ENCODE results near the gene TBC1D22B. TPM values are rescaled to one million over a fixed set of nuclear protein-coding genes. Genes with fewer than 3 reads are reported as not detected.

The TBC1D22B gene
- total and polyA plus RNA-seq, 2 donors (not counting 3 experiments of a cell fraction or from before 2014, with no cell fraction given) = 13.1 to 13.6 TPM

- Histone ChIP-seq H3K4me1 (ENCODE audit: control insufficient read depth, extremely low read depth, insufficient read depth, low read length) (peaks cover 12% of the 10 kb centered on the region), H3K79me2 (ENCODE audit: control insufficient read depth, insufficient read depth, low read length) (peaks cover 4% of the 10 kb centered on the region), H3K9ac (replicated peaks; ENCODE audit: extremely low read depth, insufficient read depth, low read length) (no peak overlapping the region), H2AFZ (ENCODE audit: low read depth, low read length) (no peak overlapping the region), H3K4me2 (ENCODE audit: insufficient read depth, low read length) (no peak overlapping the region), H3K9me3 (replicated peaks; ENCODE audit: control insufficient read depth, insufficient read depth, low read length) (no peaks in the 10 kb centered on the region), H3K27ac (ENCODE audit: insufficient read depth, low read depth, low read length) (no peak overlapping the region), H3K36me3 (ENCODE audit: control insufficient read depth in 2 of 2, extremely low read depth in 1 of 2, insufficient read depth in 2 of 2, low read length in 2 of 2) (peaks cover 3 to 8% of the 10 kb centered on the region in 2 experiments), H4K20me1 (replicated peaks; ENCODE audit: control insufficient read depth, extremely low read depth, insufficient read depth, low read length) (no peaks in the 10 kb centered on the region), H3K9me1 (replicated peaks; ENCODE audit: control insufficient read depth, extremely low read depth, insufficient read depth, low read length) (no peaks in the 10 kb centered on the region), H3K4me3 (replicated peaks in 1 of 3; ENCODE audit: insufficient read depth in 1 of 3, low read depth in 1 of 3, low read length in 3 of 3) (no peak overlapping the region), H3K27me3 (ENCODE audit: control insufficient read depth in 2 of 2, insufficient read depth in 2 of 2, low read length in 2 of 2) (no peaks in the 10 kb centered on the region)
- ChIA-PET POLR2A (no interaction called here), CTCF (interaction anchor here (1.3 to 2.5 kb wide), 4 partner anchors 8 to 192 kb away, joined by 3 to 10 read pairs (median 6); no protein-coding TSS in a partner anchor)
- BruUV-seq (replicated peaks) = no TSS peak
- dilution Hi-C loops (cut with MboI; ENCODE audit: extremely low pct_ligation_motif_present, low sequenced_read_pairs) = no loop called here
- FAIRE-seq = peak; percentile 50
- TF ChIP-seq, protein P1, sequence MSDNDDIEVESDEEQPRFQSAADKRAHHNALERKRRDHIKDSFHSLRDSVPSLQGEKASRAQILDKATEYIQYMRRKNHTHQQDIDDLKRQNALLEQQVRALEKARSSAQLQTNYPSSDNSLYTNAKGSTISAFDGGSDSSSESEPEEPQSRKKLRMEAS (IDR thresholded peaks at IDR 0.05; ENCODE audit: insufficient read depth, insufficient read length) = no peak
- TF ChIP-seq MYC (IDR thresholded peaks at IDR 0.05; ENCODE audit: low read depth, low read length) (no peak), EZH2 (IDR thresholded peaks at IDR 0.05; ENCODE audit: borderline replicate concordance, low read depth, low read length, severe bottlenecking) (no peak), JUN (IDR thresholded peaks at IDR 0.05; ENCODE audit: borderline replicate concordance, insufficient read depth, insufficient read length, low read depth) (no peak), POLR2A (IDR thresholded peaks at IDR 0.05; ENCODE audit: low read depth, low read length) (no peak), POLR2AphosphoS5 (IDR thresholded peaks at IDR 0.05; ENCODE audit: insufficient read depth, low read depth, low read length) (no peak), FOS (IDR thresholded peaks at IDR 0.05; ENCODE audit: borderline replicate concordance, insufficient read depth, low read length) (no peak)
- intact Hi-C loops (cut with micrococcal nuclease) = loop anchor here (2.0 kb wide), 1 partner anchor 25 kb away; no protein-coding TSS in a partner anchor
- DNase-seq (ENCODE audit: low read depth, low spot score) = peak; percentile 40
Measured at GRCh38 chr6:37373822-37374471, 116.4 kb downstream of the TBC1D22B start.

DNA sequence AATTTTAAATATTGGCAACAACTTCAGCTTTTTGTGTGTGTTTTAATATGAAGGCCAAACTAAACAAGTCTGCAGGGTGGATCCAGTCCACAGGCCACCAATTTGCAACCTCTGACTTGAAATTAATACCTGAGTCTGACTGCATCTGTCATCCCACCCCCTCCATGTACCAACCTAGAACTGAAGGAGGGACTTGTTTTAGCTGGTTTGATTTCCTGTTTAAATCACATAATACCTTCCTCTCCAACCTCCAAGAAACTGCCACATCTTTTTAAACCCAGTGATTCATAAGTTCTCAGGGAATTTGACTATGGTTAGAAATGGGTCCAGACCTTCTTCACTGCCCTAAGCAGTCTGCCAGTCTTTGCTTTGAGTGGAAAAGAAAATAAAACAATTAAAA is 117.8 kb downstream of the TBC1D22B start:
- H3K9ac ChIP-seq (replicated peaks; ENCODE audit: extremely low read depth, insufficient read depth, low read length) = no peak overlapping the region
- H3K27ac ChIP-seq (ENCODE audit: insufficient read depth, low read depth, low read length) = no peak overlapping the region

More for the DNA sequence above, 117.8 kb downstream of the TBC1D22B start:
- H3K36me3 ChIP-seq (ENCODE audit: control insufficient read depth in 2 of 2, extremely low read depth in 1 of 2, insufficient read depth in 2 of 2, low read length in 2 of 2) = peaks cover 3 to 4% of the 10 kb centered on the region in 2 experiments
- FAIRE-seq = no peak
- dilution Hi-C loops (cut with MboI; ENCODE audit: extremely low pct_ligation_motif_present, low sequenced_read_pairs) = no loop called here
- ChIA-PET POLR2A (no interaction called here), CTCF (interaction anchor here (0.6 kb wide), 1 partner anchor 9 kb away, joined by 3 read pairs; no protein-coding TSS in a partner anchor)
- H3K79me2 ChIP-seq (ENCODE audit: control insufficient read depth, insufficient read depth, low read length) = peaks cover 4% of the 10 kb centered on the region
- no TSS peak for BruUV-seq (replicated peaks)
- intact Hi-C loops (cut with micrococcal nuclease) = no loop called here
- H2AFZ ChIP-seq (ENCODE audit: low read depth, low read length) = no peak overlapping the region
- no peaks in the 10 kb centered on the region for H4K20me1 ChIP-seq (replicated peaks; ENCODE audit: control insufficient read depth, extremely low read depth, insufficient read depth, low read length)
- TF ChIP-seq POLR2A (IDR thresholded peaks at IDR 0.05; ENCODE audit: low read depth, low read length) (no peak), FOS (IDR thresholded peaks at IDR 0.05; ENCODE audit: borderline replicate concordance, insufficient read depth, low read length) (no peak), EZH2 (IDR thresholded peaks at IDR 0.05; ENCODE audit: borderline replicate concordance, low read depth, low read length, severe bottlenecking) (no peak), POLR2AphosphoS5 (IDR thresholded peaks at IDR 0.05; ENCODE audit: insufficient read depth, low read depth, low read length) (no peak), JUN (IDR thresholded peaks at IDR 0.05; ENCODE audit: borderline replicate concordance, insufficient read depth, insufficient read length, low read depth) (no peak), MYC (IDR thresholded peaks at IDR 0.05; ENCODE audit: low read depth, low read length) (no peak), CTCF (IDR thresholded peaks at IDR 0.05; ENCODE audit: extremely low read depth in 1 of 2, insufficient read depth in 1 of 2, low read depth in 1 of 2, low read length in 2 of 2) (no peak), GATA2 (IDR thresholded peaks at IDR 0.05; ENCODE audit: insufficient read depth, insufficient read length, low read depth, low read length) (no peak)
- TF ChIP-seq, protein P1 (IDR thresholded peaks at IDR 0.05; ENCODE audit: insufficient read depth, insufficient read length) = no peak
- no peaks in the 10 kb centered on the region for H3K4me1 ChIP-seq (ENCODE audit: control insufficient read depth, extremely low read depth, insufficient read depth, low read length)
- H3K4me2 ChIP-seq (ENCODE audit: insufficient read depth, low read length) = no peak overlapping the region
- no peak for DNase-seq (ENCODE audit: low read depth, low spot score)
- no peak overlapping the region for H3K4me3 ChIP-seq (replicated peaks in 1 of 3; ENCODE audit: insufficient read depth in 1 of 3, low read depth in 1 of 3, low read length in 3 of 3)
- no peaks in the 10 kb centered on the region for H3K27me3 ChIP-seq (ENCODE audit: control insufficient read depth in 2 of 2, insufficient read depth in 2 of 2, low read length in 2 of 2)
- H3K9me1 ChIP-seq (replicated peaks; ENCODE audit: control insufficient read depth, extremely low read depth, insufficient read depth, low read length) = no peaks in the 10 kb centered on the region
- H3K9me3 ChIP-seq (replicated peaks; ENCODE audit: control insufficient read depth, insufficient read depth, low read length) = no peaks in the 10 kb centered on the region

Data from endothelial cell of umbilical vein (primary cell).